ENCODE measurements around the gene CAPN15.

DNA sequence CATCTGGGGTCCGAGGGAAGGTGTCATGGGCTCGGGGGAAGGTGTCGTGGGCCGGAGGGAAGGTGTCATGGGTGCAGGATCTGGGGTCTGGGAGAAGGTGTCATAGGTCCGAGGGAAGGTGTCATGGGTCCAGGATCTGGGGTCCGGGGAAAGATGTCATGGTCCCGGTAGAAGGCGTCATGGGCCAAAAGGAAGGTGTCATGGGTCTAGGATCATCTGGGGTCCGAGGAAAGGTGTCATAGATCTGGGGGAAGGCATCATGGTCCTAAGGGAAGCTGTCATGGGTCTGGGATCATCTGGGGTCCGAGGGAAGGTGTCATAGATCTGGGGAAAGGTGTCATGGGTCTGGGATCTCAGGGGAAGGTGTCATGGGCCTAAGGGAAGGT lies 63.3 kb downstream of the CAPN15 start:
- TF ChIP-seq RARB (CRISPR knock-in tag; IDR thresholded peaks at IDR 0.05) (no peak), ZC3H10 (CRISPR knock-in tag; IDR thresholded peaks at IDR 0.05) (no peak), CSDC2 (CRISPR knock-in tag; IDR thresholded peaks at IDR 0.05) (no peak), PPARA (CRISPR knock-in tag; IDR thresholded peaks at IDR 0.05; ENCODE audit: borderline replicate concordance) (no peak), ZFP30 (CRISPR knock-in tag; IDR thresholded peaks at IDR 0.05) (no peak), ESRRG (CRISPR knock-in tag; IDR thresholded peaks at IDR 0.05) (no peak), ISL1 (CRISPR knock-in tag; IDR thresholded peaks at IDR 0.05) (no peak), ZNF565 (CRISPR knock-in tag; conservative IDR thresholded peaks at IDR 0.05; ENCODE audit: low read depth) (no peak), ZNF70 (CRISPR knock-in tag; IDR thresholded peaks at IDR 0.05) (no peak)
- TF ChIP-seq, protein P1, sequence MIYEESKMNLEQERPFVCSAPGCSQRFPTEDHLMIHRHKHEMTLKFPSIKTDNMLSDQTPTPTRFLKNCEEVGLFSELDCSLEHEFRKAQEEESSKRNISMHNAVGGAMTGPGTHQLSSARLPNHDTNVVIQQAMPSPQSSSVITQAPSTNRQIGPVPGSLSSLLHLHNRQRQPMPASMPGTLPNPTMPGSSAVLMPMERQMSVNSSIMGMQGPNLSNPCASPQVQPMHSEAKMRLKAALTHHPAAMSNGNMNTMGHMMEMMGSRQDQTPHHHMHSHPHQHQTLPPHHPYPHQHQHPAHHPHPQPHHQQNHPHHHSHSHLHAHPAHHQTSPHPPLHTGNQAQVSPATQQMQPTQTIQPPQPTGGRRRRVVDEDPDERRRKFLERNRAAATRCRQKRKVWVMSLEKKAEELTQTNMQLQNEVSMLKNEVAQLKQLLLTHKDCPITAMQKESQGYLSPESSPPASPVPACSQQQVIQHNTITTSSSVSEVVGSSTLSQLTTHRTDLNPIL (CRISPR knock-in tag; IDR thresholded peaks at IDR 0.05; ENCODE audit: low read depth): no peak
- TF ChIP-seq, protein P2, sequence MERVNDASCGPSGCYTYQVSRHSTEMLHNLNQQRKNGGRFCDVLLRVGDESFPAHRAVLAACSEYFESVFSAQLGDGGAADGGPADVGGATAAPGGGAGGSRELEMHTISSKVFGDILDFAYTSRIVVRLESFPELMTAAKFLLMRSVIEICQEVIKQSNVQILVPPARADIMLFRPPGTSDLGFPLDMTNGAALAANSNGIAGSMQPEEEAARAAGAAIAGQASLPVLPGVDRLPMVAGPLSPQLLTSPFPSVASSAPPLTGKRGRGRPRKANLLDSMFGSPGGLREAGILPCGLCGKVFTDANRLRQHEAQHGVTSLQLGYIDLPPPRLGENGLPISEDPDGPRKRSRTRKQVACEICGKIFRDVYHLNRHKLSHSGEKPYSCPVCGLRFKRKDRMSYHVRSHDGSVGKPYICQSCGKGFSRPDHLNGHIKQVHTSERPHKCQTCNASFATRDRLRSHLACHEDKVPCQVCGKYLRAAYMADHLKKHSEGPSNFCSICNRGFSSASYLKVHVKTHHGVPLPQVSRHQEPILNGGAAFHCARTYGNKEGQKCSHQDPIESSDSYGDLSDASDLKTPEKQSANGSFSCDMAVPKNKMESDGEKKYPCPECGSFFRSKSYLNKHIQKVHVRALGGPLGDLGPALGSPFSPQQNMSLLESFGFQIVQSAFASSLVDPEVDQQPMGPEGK (CRISPR knock-in tag; IDR thresholded peaks at IDR 0.05; ENCODE audit: borderline replicate concordance): no peak
- TF ChIP-seq, protein P3, sequence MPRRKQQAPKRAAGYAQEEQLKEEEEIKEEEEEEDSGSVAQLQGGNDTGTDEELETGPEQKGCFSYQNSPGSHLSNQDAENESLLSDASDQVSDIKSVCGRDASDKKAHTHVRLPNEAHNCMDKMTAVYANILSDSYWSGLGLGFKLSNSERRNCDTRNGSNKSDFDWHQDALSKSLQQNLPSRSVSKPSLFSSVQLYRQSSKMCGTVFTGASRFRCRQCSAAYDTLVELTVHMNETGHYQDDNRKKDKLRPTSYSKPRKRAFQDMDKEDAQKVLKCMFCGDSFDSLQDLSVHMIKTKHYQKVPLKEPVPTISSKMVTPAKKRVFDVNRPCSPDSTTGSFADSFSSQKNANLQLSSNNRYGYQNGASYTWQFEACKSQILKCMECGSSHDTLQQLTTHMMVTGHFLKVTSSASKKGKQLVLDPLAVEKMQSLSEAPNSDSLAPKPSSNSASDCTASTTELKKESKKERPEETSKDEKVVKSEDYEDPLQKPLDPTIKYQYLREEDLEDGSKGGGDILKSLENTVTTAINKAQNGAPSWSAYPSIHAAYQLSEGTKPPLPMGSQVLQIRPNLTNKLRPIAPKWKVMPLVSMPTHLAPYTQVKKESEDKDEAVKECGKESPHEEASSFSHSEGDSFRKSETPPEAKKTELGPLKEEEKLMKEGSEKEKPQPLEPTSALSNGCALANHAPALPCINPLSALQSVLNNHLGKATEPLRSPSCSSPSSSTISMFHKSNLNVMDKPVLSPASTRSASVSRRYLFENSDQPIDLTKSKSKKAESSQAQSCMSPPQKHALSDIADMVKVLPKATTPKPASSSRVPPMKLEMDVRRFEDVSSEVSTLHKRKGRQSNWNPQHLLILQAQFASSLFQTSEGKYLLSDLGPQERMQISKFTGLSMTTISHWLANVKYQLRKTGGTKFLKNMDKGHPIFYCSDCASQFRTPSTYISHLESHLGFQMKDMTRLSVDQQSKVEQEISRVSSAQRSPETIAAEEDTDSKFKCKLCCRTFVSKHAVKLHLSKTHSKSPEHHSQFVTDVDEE (CRISPR knock-in tag; IDR thresholded peaks at IDR 0.05): no peak
